ENCODE data around the gene VCL. TPM values are rescaled to one million over a fixed set of nuclear protein-coding genes. Genes with fewer than 3 reads are reported as not detected.

VCL gene
- total RNA-seq, 1 experiment from 2014 or later, result 495 TPM

- H3K27ac ChIP-seq (ENCODE audit: low read length), result no peak overlapping the region
- in situ Hi-C loops (cut with HindIII; ENCODE audit: low pct_unique_long_range_greater_than_20kb, low sequenced_read_pairs), result no loop called here
- CTCF ChIA-PET, result no interaction called here
- H3K4me3 ChIP-seq (ENCODE audit: low read depth in 2 of 2, low read length in 2 of 2), result no peak overlapping the region
- intact Hi-C loops (cut with micrococcal nuclease; ENCODE audit: unreplicated experiment), result no loop called here
- TF ChIP-seq TCF7L2 (IDR thresholded peaks at IDR 0.05; ENCODE audit: low read depth, low read length) (no peak), SIN3A (IDR thresholded peaks at IDR 0.05; ENCODE audit: borderline replicate concordance, insufficient read depth, low read depth, low read length) (no peak), POLR2AphosphoS5 (IDR thresholded peaks at IDR 0.05; ENCODE audit: low read depth, low read length) (no peak), REST (IDR thresholded peaks at IDR 0.05; ENCODE audit: insufficient read depth in 1 of 2, low read depth in 2 of 2, low read length in 1 of 2) (no peak), CTCF (IDR thresholded peaks at IDR 0.05) (no peak)
- H3K36me3 ChIP-seq (ENCODE audit: control insufficient read depth, insufficient read depth, low read length), result peaks cover 59% of the 10 kb centered on the region
- H3K27me3 ChIP-seq (ENCODE audit: control insufficient read depth, insufficient read depth, low read length), result no peaks in the 10 kb centered on the region
- no peak for ATAC-seq
- no TSS peak for BruUV-seq (replicated peaks)
- POLR2A ChIA-PET, result interaction anchor here (0.6 to 0.7 kb wide), 2 partner anchors 56 to 175 kb away, joined by 5 read pairs; no protein-coding TSS in a partner anchor
- no peak for DNase-seq (ENCODE audit: low read depth, low spot score)
- peaks cover 45% of the 10 kb centered on the region for H3K4me1 ChIP-seq (ENCODE audit: control insufficient read depth, insufficient read depth, low read length)
- no peaks in the 10 kb centered on the region for H3K9me3 ChIP-seq (ENCODE audit: control insufficient read depth, insufficient read depth, low read depth, low read length)
These were observed 78.0 kb downstream of the VCL start for GRCh38 chr10:74075906-74076305.

GRCh38 chr10:74076961-74077360 is 79.0 kb downstream of the VCL start:
- Histone ChIP-seq H3K4me3 (ENCODE audit: low read depth in 2 of 2, low read length in 2 of 2) (no peak overlapping the region), H3K36me3 (ENCODE audit: control insufficient read depth, insufficient read depth, low read length) (peaks cover 52% of the 10 kb centered on the region), H3K27ac (ENCODE audit: low read length) (no peak overlapping the region), H3K9me3 (ENCODE audit: control insufficient read depth, insufficient read depth, low read depth, low read length) (no peaks in the 10 kb centered on the region), H3K27me3 (ENCODE audit: control insufficient read depth, insufficient read depth, low read length) (no peaks in the 10 kb centered on the region), H3K4me1 (ENCODE audit: control insufficient read depth, insufficient read depth, low read length) (peaks cover 41% of the 10 kb centered on the region)
- in situ Hi-C loops (cut with HindIII; ENCODE audit: low pct_unique_long_range_greater_than_20kb, low sequenced_read_pairs), result no loop called here
- ChIA-PET POLR2A (no interaction called here), CTCF (no interaction called here)
- BruUV-seq (replicated peaks), result no TSS peak
- DNase-seq (ENCODE audit: low read depth, low spot score), result no peak
- TF ChIP-seq TCF7L2 (IDR thresholded peaks at IDR 0.05; ENCODE audit: low read depth, low read length) (no peak), POLR2AphosphoS5 (IDR thresholded peaks at IDR 0.05; ENCODE audit: low read depth, low read length) (no peak), REST (IDR thresholded peaks at IDR 0.05; ENCODE audit: insufficient read depth in 1 of 2, low read depth in 2 of 2, low read length in 1 of 2) (no peak), CTCF (IDR thresholded peaks at IDR 0.05) (no peak), SIN3A (IDR thresholded peaks at IDR 0.05; ENCODE audit: borderline replicate concordance, insufficient read depth, low read depth, low read length) (no peak)
- intact Hi-C loops (cut with micrococcal nuclease; ENCODE audit: unreplicated experiment), result no loop called here
- ATAC-seq, result no peak

All from Panc1 (cell line).